Measurements from ENCODE around the gene PCDHGA5. TPM values are rescaled to one million over a fixed set of nuclear protein-coding genes. Genes with fewer than 3 reads are reported as not detected.

Gene PCDHGA5
- total RNA-seq, 1 experiment from 2014 or later: 0.05 TPM

- TF ChIP-seq CTCF (IDR thresholded peaks at IDR 0.05 in 2 of 3, conservative IDR thresholded peaks at IDR 0.05 in 1 of 3; ENCODE audit: borderline replicate concordance in 1 of 3, insufficient read depth in 1 of 3, low read depth in 2 of 3, low read length in 2 of 3) (peak; percentile 60 to 91 (median 84)), CBX3 (IDR thresholded peaks at IDR 0.05; ENCODE audit: low read depth) (peak; percentile 80; the same call in 1 of the 2 replicates), POLR2AphosphoS5 (IDR thresholded peaks at IDR 0.05; ENCODE audit: low read depth, low read length) (peak; percentile 99)
Measured at GRCh38 chr5:141320225-141321169, 43.5 kb upstream of the PCDHGA5 start, which contains the start of gene TAF7 (continued).

- Histone ChIP-seq H3K27me3 (ENCODE audit: insufficient read depth, low read length) (no peaks in the 10 kb centered on the region), H3K4me2 (ENCODE audit: low read length) (no peak overlapping the region), H3K36me3 (ENCODE audit: control insufficient read depth in 1 of 2, insufficient read depth in 2 of 2, low read length in 2 of 2) (peaks cover 2 to 19% of the 10 kb centered on the region in 2 experiments; a peak in 2 of 4 replicates), H4K20me1 (ENCODE audit: insufficient read depth) (no peaks in the 10 kb centered on the region), H3K27ac (ENCODE audit: low read depth, low read length) (no peak overlapping the region), H3K79me2 (ENCODE audit: insufficient read depth, low read length) (peaks cover 25% of the 10 kb centered on the region), H3K9me3 (ENCODE audit: control insufficient read depth in 1 of 2, insufficient read depth in 1 of 2, low read depth in 1 of 2, low read length in 2 of 2) (peaks cover 19 to 26% of the 10 kb centered on the region in 2 experiments), H2AFZ (ENCODE audit: low read depth, low read length, poor library complexity, severe bottlenecking) (no peak overlapping the region), H3K4me1 (ENCODE audit: control insufficient read depth in 1 of 2, insufficient read depth in 2 of 2, low read length in 2 of 2) (peaks cover 4 to 13% of the 10 kb centered on the region in 2 experiments; a peak in 3 of 4 replicates), H3K9me2 (ENCODE audit: insufficient read depth) (no peaks in the 10 kb centered on the region), H3K4me3 (replicated peaks in 1 of 2; ENCODE audit: low read depth in 1 of 2, low read length in 2 of 2) (no peak overlapping the region), H3K9ac (ENCODE audit: low read length) (no peak overlapping the region)
- CTCF ChIA-PET: no interaction called here
- ATAC-seq (no peak), DNase-seq (ENCODE audit: low read depth, low spot score) (no peak)
- RAD21 ChIA-PET (ENCODE audit: low non-redundant PET in 1 of 2, low total read pairs in 2 of 2, uncharacterized antibody in 2 of 2, unreplicated experiment in 2 of 2): no interaction called here
- intact Hi-C loops (cut with micrococcal nuclease): no loop called here
- BruUV-seq (replicated peaks): no TSS peak
- no peak for TF ChIP-seq CEBPB (IDR thresholded peaks at IDR 0.05; ENCODE audit: low read depth)
- TF ChIP-seq, protein P1, sequence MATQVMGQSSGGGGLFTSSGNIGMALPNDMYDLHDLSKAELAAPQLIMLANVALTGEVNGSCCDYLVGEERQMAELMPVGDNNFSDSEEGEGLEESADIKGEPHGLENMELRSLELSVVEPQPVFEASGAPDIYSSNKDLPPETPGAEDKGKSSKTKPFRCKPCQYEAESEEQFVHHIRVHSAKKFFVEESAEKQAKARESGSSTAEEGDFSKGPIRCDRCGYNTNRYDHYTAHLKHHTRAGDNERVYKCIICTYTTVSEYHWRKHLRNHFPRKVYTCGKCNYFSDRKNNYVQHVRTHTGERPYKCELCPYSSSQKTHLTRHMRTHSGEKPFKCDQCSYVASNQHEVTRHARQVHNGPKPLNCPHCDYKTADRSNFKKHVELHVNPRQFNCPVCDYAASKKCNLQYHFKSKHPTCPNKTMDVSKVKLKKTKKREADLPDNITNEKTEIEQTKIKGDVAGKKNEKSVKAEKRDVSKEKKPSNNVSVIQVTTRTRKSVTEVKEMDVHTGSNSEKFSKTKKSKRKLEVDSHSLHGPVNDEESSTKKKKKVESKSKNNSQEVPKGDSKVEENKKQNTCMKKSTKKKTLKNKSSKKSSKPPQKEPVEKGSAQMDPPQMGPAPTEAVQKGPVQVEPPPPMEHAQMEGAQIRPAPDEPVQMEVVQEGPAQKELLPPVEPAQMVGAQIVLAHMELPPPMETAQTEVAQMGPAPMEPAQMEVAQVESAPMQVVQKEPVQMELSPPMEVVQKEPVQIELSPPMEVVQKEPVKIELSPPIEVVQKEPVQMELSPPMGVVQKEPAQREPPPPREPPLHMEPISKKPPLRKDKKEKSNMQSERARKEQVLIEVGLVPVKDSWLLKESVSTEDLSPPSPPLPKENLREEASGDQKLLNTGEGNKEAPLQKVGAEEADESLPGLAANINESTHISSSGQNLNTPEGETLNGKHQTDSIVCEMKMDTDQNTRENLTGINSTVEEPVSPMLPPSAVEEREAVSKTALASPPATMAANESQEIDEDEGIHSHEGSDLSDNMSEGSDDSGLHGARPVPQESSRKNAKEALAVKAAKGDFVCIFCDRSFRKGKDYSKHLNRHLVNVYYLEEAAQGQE (IDR thresholded peaks at IDR 0.05; ENCODE audit: low read depth): no peak
- TF ChIP-seq JUND (IDR thresholded peaks at IDR 0.05): no peak
- TF ChIP-seq EZH2 (IDR thresholded peaks at IDR 0.05): no peak
- no peak for TF ChIP-seq CBX3 (IDR thresholded peaks at IDR 0.05; ENCODE audit: low read depth)
- TF ChIP-seq SIN3A (IDR thresholded peaks at IDR 0.05; ENCODE audit: low read depth): no peak
- POLR2A ChIA-PET: no interaction called here
Measured at GRCh38 chr5:141322261-141322660, 41.7 kb upstream of the PCDHGA5 start.
